ENCODE results near the gene KDM6A. TPM values are rescaled to one million over a fixed set of nuclear protein-coding genes. Genes with fewer than 3 reads are reported as not detected.
"Not testable (repeated sequence)": the region's sequence is repeated elsewhere in the genome, so short reads cannot be mapped to it uniquely, and the experiment has no call there.

Gene KDM6A
- total and polyA plus RNA-seq, 7 donors = 3.6 to 21.3 (median 13.2) TPM

DNA sequence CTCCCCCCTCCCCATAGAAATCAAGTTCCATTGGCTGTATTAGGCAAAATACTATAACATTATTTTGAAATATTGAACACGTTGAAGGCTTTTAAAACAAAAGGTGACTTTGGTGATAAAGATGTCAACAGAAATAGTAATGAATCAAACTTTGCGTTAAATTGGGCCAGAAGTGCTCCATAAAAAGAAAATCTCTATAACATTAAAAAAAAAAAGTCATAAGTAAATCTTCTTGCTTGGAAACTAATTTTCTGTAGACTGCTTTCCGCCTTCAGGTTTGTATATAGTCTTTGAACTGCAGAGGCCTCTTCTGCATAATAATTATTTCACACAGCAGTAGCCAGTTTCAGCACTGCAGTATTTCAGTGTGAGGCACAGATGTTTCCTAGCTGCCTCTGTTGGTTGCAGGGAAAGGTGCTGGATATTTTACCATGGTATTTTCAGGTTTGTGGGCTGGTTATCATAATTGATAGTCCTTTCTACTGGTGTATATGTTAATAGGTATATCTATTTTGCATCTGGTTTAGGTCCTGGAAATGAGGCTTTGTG is 158.9 kb downstream of the KDM6A start:
- ATAC-seq = no peak
- intact Hi-C loops (cut with DNase I) = no loop called here
- H3K9me3 ChIP-seq = no peaks in the 10 kb centered on the region
- no peaks in the 10 kb centered on the region for H3K27me3 ChIP-seq (ENCODE audit: insufficient read depth in 3 of 3, low read length in 2 of 3)
- no peak overlapping the region for H3K27ac ChIP-seq
- no peaks in the 10 kb centered on the region for H3K4me1 ChIP-seq
- WGBS, 3 donors = 69 to 82% (median 77%) methylated on average over 3 of the region's 3 CpGs
- no peak for DNase-seq
- no peaks in the 10 kb centered on the region for H3K36me3 ChIP-seq (ENCODE audit: insufficient read depth in 1 of 2, low read depth in 1 of 2)
- TF ChIP-seq, protein P1, sequence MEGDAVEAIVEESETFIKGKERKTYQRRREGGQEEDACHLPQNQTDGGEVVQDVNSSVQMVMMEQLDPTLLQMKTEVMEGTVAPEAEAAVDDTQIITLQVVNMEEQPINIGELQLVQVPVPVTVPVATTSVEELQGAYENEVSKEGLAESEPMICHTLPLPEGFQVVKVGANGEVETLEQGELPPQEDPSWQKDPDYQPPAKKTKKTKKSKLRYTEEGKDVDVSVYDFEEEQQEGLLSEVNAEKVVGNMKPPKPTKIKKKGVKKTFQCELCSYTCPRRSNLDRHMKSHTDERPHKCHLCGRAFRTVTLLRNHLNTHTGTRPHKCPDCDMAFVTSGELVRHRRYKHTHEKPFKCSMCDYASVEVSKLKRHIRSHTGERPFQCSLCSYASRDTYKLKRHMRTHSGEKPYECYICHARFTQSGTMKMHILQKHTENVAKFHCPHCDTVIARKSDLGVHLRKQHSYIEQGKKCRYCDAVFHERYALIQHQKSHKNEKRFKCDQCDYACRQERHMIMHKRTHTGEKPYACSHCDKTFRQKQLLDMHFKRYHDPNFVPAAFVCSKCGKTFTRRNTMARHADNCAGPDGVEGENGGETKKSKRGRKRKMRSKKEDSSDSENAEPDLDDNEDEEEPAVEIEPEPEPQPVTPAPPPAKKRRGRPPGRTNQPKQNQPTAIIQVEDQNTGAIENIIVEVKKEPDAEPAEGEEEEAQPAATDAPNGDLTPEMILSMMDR (IDR thresholded peaks at IDR 0.05) = no peak
- no peak overlapping the region for H3K4me3 ChIP-seq

DNA sequence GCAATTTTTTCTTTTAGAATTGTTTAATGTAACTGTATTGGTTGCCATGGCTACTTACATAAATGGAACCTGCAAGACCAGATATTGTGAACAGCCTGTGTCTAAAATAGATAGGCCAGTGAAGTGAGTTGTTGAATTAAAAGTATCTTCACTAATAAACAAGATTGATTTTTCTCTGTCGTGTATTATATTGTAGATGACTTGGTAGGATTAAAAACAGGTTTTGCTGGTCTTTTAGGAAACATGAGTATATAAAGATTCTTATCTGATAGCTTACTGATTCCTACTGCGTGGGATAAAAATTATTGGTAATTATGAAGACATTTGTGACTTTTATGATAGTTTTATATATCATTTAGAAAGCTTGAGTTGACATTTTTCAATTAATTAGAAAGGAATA is 162.1 kb downstream of the KDM6A start:
- DNase-seq (no peak), ATAC-seq (no peak)
- Histone ChIP-seq H3K4me3 (no peak overlapping the region), H3K27me3 (ENCODE audit: insufficient read depth in 3 of 3, low read length in 2 of 3) (no peaks in the 10 kb centered on the region), H3K4me1 (no peaks in the 10 kb centered on the region), H3K36me3 (ENCODE audit: insufficient read depth in 1 of 2, low read depth in 1 of 2) (no peaks in the 10 kb centered on the region), H3K9me3 (no peaks in the 10 kb centered on the region), H3K27ac (no peak overlapping the region)
- WGBS, 3 donors = 93 to 95% (median 94%) methylated on average over 2 of the region's 2 CpGs
- TF ChIP-seq, protein P1 (IDR thresholded peaks at IDR 0.05) = no peak
- intact Hi-C loops (cut with DNase I) = no loop called here

DNA sequence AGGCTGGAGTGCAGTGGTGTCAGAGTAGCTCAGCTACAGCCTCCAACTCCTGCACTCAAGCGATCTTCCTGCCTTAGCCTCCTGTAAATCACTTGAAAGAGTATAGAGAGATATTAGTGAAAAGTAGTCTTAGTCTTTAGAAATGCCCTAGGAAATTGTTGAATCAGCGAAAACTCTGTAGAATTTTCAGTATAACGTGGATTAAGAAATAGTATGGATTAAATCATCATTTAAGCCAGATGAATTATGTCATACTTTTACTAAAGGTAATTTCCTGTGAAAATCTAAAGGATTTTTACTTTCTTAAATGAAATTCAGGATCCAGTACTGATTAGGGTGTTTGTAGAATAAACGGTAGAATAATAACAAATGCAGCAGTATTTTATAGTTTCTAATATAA is 163.2 kb downstream of the KDM6A start:
- H3K27ac ChIP-seq = no peak overlapping the region
- H3K9me3 ChIP-seq = no peaks in the 10 kb centered on the region
- DNase-seq (no peak), ATAC-seq (no peak)
- H3K36me3 ChIP-seq (ENCODE audit: insufficient read depth in 1 of 2, low read depth in 1 of 2) = no peaks in the 10 kb centered on the region
- no peaks in the 10 kb centered on the region for H3K27me3 ChIP-seq (ENCODE audit: insufficient read depth in 3 of 3, low read length in 2 of 3)
- TF ChIP-seq, protein P1 (IDR thresholded peaks at IDR 0.05) = no peak
- 95 to 97% (median 96%) methylated on average over 4 of the region's 4 CpGs for WGBS, 3 donors
- H3K4me1 ChIP-seq = no peaks in the 10 kb centered on the region
- intact Hi-C loops (cut with DNase I) = no loop called here
- no peak overlapping the region for H3K4me3 ChIP-seq

DNA sequence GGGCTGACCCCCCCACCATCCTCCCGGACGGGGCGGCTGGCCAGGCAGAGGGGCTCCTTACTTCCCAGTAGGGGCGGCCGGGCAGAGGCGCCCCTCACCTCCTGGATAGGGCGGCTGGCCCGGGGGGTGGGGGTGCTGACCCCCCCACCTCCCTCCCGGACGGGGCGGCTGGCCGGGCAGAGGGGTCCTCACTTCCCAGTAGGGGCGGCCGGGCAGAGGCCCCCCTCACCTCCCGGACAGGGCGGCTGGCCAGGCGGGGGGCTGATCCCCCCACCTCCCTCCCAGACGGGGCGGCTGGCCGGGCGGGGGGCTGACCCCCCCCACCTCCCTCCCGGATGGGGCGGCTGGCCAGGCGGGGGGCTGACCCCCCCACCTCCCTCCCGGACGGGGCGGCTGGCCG is 167.1 kb downstream of the KDM6A start:
- H3K27me3 ChIP-seq (ENCODE audit: insufficient read depth in 3 of 3, low read length in 2 of 3); H3K9me3 ChIP-seq; H3K27ac ChIP-seq; DNase-seq; H3K4me3 ChIP-seq; intact Hi-C loops (cut with DNase I); H3K4me1 ChIP-seq; ATAC-seq; H3K36me3 ChIP-seq (ENCODE audit: insufficient read depth in 1 of 2, low read depth in 1 of 2): not testable (repeated sequence)
- WGBS, 3 donors = 95 to 97% (median 96%) methylated on average over 8 to 17 of the region's 28 CpGs

DNA sequence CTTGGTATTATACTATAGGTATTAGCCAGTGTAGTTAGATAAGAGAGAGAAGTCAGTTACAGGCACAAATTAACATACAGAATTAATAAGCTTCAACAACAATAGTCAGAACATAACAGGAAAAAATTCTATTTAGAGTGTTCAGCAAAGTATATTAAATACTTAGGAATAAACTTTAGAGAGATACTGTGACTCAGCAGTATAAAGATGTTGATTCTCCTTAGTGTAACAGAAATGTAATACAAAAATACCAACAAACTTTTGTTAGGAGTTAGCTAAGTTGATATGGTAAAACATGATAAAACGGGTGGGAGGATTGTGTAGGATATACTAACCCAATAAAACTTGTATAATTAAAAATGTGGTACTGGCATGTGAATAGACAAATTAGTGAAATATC is 173.4 kb downstream of the KDM6A start:
- 93 to 100% (median 97%) methylated on average over 1 of the region's 1 CpG for WGBS, 3 donors
- intact Hi-C loops (cut with DNase I) = no loop called here
- Histone ChIP-seq H3K27ac (no peak overlapping the region), H3K27me3 (ENCODE audit: insufficient read depth in 3 of 3, low read length in 2 of 3) (no peaks in the 10 kb centered on the region), H3K36me3 (ENCODE audit: insufficient read depth in 1 of 2, low read depth in 1 of 2) (peaks cover 0 to 4% of the 10 kb centered on the region in 2 donors), H3K4me1 (no peaks in the 10 kb centered on the region), H3K4me3 (no peak overlapping the region), H3K9me3 (no peaks in the 10 kb centered on the region)
- no peak for DNase-seq
- TF ChIP-seq, protein P1 (IDR thresholded peaks at IDR 0.05) = no peak
- ATAC-seq = no peak

Data from psoas muscle (tissue), 8 donors.